Glutamatergic neuron (in vitro differentiated cells): ENCODE data around the gene LDLRAP1. TPM values are rescaled to one million over a fixed set of nuclear protein-coding genes. Genes with fewer than 3 reads are reported as not detected.
"Not testable (repeated sequence)": the region's sequence is repeated elsewhere in the genome, so short reads cannot be mapped to it uniquely, and the experiment has no call there.

ENCODE experiments used
- DNase-seq: peaks from one replicate; pipeline ENCODE4 v3.0.0; 2022
- H3K27ac Mint-ChIP-seq: one replicate; pipeline ENCODE4 v1.8.0; 2020; ENCODE audit warnings: mild to moderate bottlenecking, mixed read lengths, inconsistent platforms; ENCODE audit not compliant: unreplicated experiment
- H3K27me3 Mint-ChIP-seq: one replicate; pipeline ENCODE4 v1.8.0; 2020; ENCODE audit warnings: mild to moderate bottlenecking, moderate library complexity, mixed read lengths, inconsistent platforms; ENCODE audit not compliant: unreplicated experiment
- H3K36me3 Mint-ChIP-seq: one replicate; pipeline ENCODE4 v1.8.0; 2020; ENCODE audit warnings: mild to moderate bottlenecking, mixed read lengths, inconsistent platforms; ENCODE audit not compliant: unreplicated experiment
- H3K4me1 Mint-ChIP-seq: one replicate; pipeline ENCODE4 v1.8.0; 2020; ENCODE audit warnings: mild to moderate bottlenecking, low read depth, mixed read lengths, inconsistent platforms; ENCODE audit not compliant: unreplicated experiment
- H3K4me3 Mint-ChIP-seq: one replicate; pipeline ENCODE4 v1.8.0; 2020; ENCODE audit warnings: mild to moderate bottlenecking, mixed read lengths, inconsistent platforms; ENCODE audit not compliant: unreplicated experiment
- H3K9me3 Mint-ChIP-seq: one replicate; pipeline ENCODE4 v1.8.0; 2020; ENCODE audit warnings: mild to moderate bottlenecking, moderate library complexity, mixed read lengths, inconsistent platforms; ENCODE audit not compliant: unreplicated experiment
- CTCF ChIP-seq: fragments of 200-600 bp; sonication (generic); IDR thresholded peaks from one replicate; pipeline ENCODE4 v1.5.0; 2021; ENCODE audit not compliant: partially characterized antibody, unreplicated experiment
- total RNA-seq: library from RNA; stranded (reverse); fragmentation: NEBNext Ultra II Directional; extraction: Animal tissue kit (Norgen Biotek cat#: 25700); gene quantifications from one replicate; pipeline ENCODE4 v1.2.1, GENCODE V29; 2021; ENCODE audit not compliant: unreplicated experiment

LDLRAP1 gene
- total RNA-seq, 1 donor from 2014 or later = 2.4 TPM

GRCh38 chr1:25590096-25590824 lies 46.9 kb downstream of the LDLRAP1 start:
- no peak overlapping the region for H3K4me3 Mint-ChIP-seq
- H3K4me1 Mint-ChIP-seq = peaks cover 7% of the 10 kb centered on the region
- peaks cover 4% of the 10 kb centered on the region for H3K27me3 Mint-ChIP-seq
- H3K36me3 Mint-ChIP-seq = no peaks in the 10 kb centered on the region
- H3K27ac Mint-ChIP-seq = no peak overlapping the region
- TF ChIP-seq CTCF = no peak
- DNase-seq = peak; percentile 60
- H3K9me3 Mint-ChIP-seq = peaks cover 4% of the 10 kb centered on the region

- no peak for DNase-seq
- Mint-ChIP-seq H3K27me3 (peaks cover 4% of the 10 kb centered on the region), H3K36me3 (no peaks in the 10 kb centered on the region), H3K27ac (no peak overlapping the region), H3K4me1 (peaks cover 4% of the 10 kb centered on the region), H3K9me3 (peaks cover 3% of the 10 kb centered on the region), H3K4me3 (no peak overlapping the region)
- no peak for TF ChIP-seq CTCF
Measured at GRCh38 chr1:25593861-25594260, 50.5 kb downstream of the LDLRAP1 start.

GRCh38 chr1:25594971-25595370 lies 51.6 kb downstream of the LDLRAP1 start:
- DNase-seq = no peak
- H3K36me3 Mint-ChIP-seq = no peaks in the 10 kb centered on the region
- H3K4me1 Mint-ChIP-seq = peaks cover 4% of the 10 kb centered on the region
- TF ChIP-seq CTCF = no peak
- peaks cover 5% of the 10 kb centered on the region for H3K9me3 Mint-ChIP-seq
- H3K4me3 Mint-ChIP-seq = no peak overlapping the region
- no peak overlapping the region for H3K27ac Mint-ChIP-seq
- peaks cover 6% of the 10 kb centered on the region for H3K27me3 Mint-ChIP-seq

- not testable (repeated sequence) for H3K9me3 Mint-ChIP-seq, H3K36me3 Mint-ChIP-seq
Measured at GRCh38 chr1:25596641-25597040, 53.2 kb downstream of the LDLRAP1 start.

GRCh38 chr1:25598879-25599278 lies 55.5 kb downstream of the LDLRAP1 start:
- no peak for DNase-seq
- no peak overlapping the region for H3K27ac Mint-ChIP-seq
- H3K4me1 Mint-ChIP-seq = no peaks in the 10 kb centered on the region
- H3K27me3 Mint-ChIP-seq = peaks cover 3% of the 10 kb centered on the region
- H3K36me3 Mint-ChIP-seq = no peaks in the 10 kb centered on the region
- H3K9me3 Mint-ChIP-seq = peaks cover 5% of the 10 kb centered on the region
- no peak overlapping the region for H3K4me3 Mint-ChIP-seq
- no peak for TF ChIP-seq CTCF

More at GRCh38 chr1:25596641-25597040, 53.2 kb downstream of the LDLRAP1 start:
- H3K4me1 Mint-ChIP-seq, H3K27ac Mint-ChIP-seq, DNase-seq, H3K27me3 Mint-ChIP-seq, H3K4me3 Mint-ChIP-seq: not testable (repeated sequence)
